Measurements from ENCODE around the gene SMYD3. TPM values are rescaled to one million over a fixed set of nuclear protein-coding genes. Genes with fewer than 3 reads are reported as not detected.

The SMYD3 gene
- total RNA-seq, 1 donor from 2014 or later = 80.8 TPM

GRCh38 chr1:246309247-246309884 lies 197.7 kb downstream of the SMYD3 start:
- no peaks in the 10 kb centered on the region for H3K27me3 ChIP-seq (ENCODE audit: insufficient read depth, low read length)
- H4K20me1 ChIP-seq (ENCODE audit: insufficient read depth, low read length) = no peaks in the 10 kb centered on the region
- Mint-ChIP-seq H3K27me3 (ENCODE audit: low read depth, unreplicated experiment) (no peaks in the 10 kb centered on the region), H3K4me1 (ENCODE audit: low read depth, unreplicated experiment) (peaks cover 9% of the 10 kb centered on the region), H3K27ac (ENCODE audit: unreplicated experiment) (no peak overlapping the region), H3K36me3 (ENCODE audit: low read depth, unreplicated experiment) (peaks cover 8% of the 10 kb centered on the region), H3K4me3 (ENCODE audit: unreplicated experiment) (no peak overlapping the region), H3K9me3 (ENCODE audit: unreplicated experiment) (no peaks in the 10 kb centered on the region)
- no peak for DNase-seq (ENCODE audit: low read depth)
- no peak overlapping the region for H3K4me2 ChIP-seq (ENCODE audit: low read length)
- no peak for FAIRE-seq
- no peak overlapping the region for H3K27ac ChIP-seq (ENCODE audit: low read depth, low read length)
- TF ChIP-seq EZH2 (IDR thresholded peaks at IDR 0.05; ENCODE audit: insufficient read depth, low read length) = no peak
- no peak for TF ChIP-seq CTCF (IDR thresholded peaks at IDR 0.05; ENCODE audit: insufficient read depth, low read depth, low read length)
- no peak overlapping the region for H3K4me3 ChIP-seq (ENCODE audit: insufficient read depth, low read depth, low read length)
- H3K36me3 ChIP-seq (ENCODE audit: insufficient read depth, low read length) = no peaks in the 10 kb centered on the region
- H3K79me2 ChIP-seq (ENCODE audit: insufficient read depth, low read length) = no peaks in the 10 kb centered on the region
- H3K9ac ChIP-seq (ENCODE audit: low read length) = no peak overlapping the region
- H3K9me3 ChIP-seq (ENCODE audit: insufficient read depth, low read depth, low read length) = no peaks in the 10 kb centered on the region
- no peaks in the 10 kb centered on the region for H3K4me1 ChIP-seq (ENCODE audit: insufficient read depth, low read length)
- H2AFZ ChIP-seq (ENCODE audit: low read depth, low read length) = no peak overlapping the region

- Mint-ChIP-seq H3K27me3 (ENCODE audit: low read depth, unreplicated experiment) (no peaks in the 10 kb centered on the region), H3K36me3 (ENCODE audit: low read depth, unreplicated experiment) (peaks cover 8% of the 10 kb centered on the region), H3K27ac (ENCODE audit: unreplicated experiment) (no peak overlapping the region), H3K9me3 (ENCODE audit: unreplicated experiment) (no peaks in the 10 kb centered on the region), H3K4me1 (ENCODE audit: low read depth, unreplicated experiment) (peaks cover 9% of the 10 kb centered on the region), H3K4me3 (ENCODE audit: unreplicated experiment) (no peak overlapping the region)
- H3K4me1 ChIP-seq (ENCODE audit: insufficient read depth, low read length) = no peaks in the 10 kb centered on the region
- no peak for TF ChIP-seq CTCF (IDR thresholded peaks at IDR 0.05; ENCODE audit: insufficient read depth, low read depth, low read length)
- no peak for TF ChIP-seq EZH2 (IDR thresholded peaks at IDR 0.05; ENCODE audit: insufficient read depth, low read length)
- H3K36me3 ChIP-seq (ENCODE audit: insufficient read depth, low read length) = no peaks in the 10 kb centered on the region
- H3K4me2 ChIP-seq (ENCODE audit: low read length) = no peak overlapping the region
- no peak overlapping the region for H3K9ac ChIP-seq (ENCODE audit: low read length)
- no peaks in the 10 kb centered on the region for H3K79me2 ChIP-seq (ENCODE audit: insufficient read depth, low read length)
- FAIRE-seq (no peak), DNase-seq (ENCODE audit: low read depth) (no peak)
- H3K27me3 ChIP-seq (ENCODE audit: insufficient read depth, low read length) = no peaks in the 10 kb centered on the region
- no peak overlapping the region for H2AFZ ChIP-seq (ENCODE audit: low read depth, low read length)
- H3K27ac ChIP-seq (ENCODE audit: low read depth, low read length) = no peak overlapping the region
- H4K20me1 ChIP-seq (ENCODE audit: insufficient read depth, low read length) = no peaks in the 10 kb centered on the region
- no peaks in the 10 kb centered on the region for H3K9me3 ChIP-seq (ENCODE audit: insufficient read depth, low read depth, low read length)
- H3K4me3 ChIP-seq (ENCODE audit: insufficient read depth, low read depth, low read length) = no peak overlapping the region
Observed at GRCh38 chr1:246308533-246309075, 198.5 kb downstream of the SMYD3 start.

- H3K36me3 Mint-ChIP-seq (ENCODE audit: low read depth, unreplicated experiment) = peaks cover 6% of the 10 kb centered on the region
Observed at GRCh38 chr1:246306415-246307037, 200.6 kb downstream of the SMYD3 start.

More at GRCh38 chr1:246306415-246307037, 200.6 kb downstream of the SMYD3 start:
- Histone ChIP-seq H3K9ac (ENCODE audit: low read length) (no peak overlapping the region), H3K4me1 (ENCODE audit: insufficient read depth, low read length) (peaks cover 6% of the 10 kb centered on the region), H2AFZ (ENCODE audit: low read depth, low read length) (no peak overlapping the region), H3K4me2 (ENCODE audit: low read length) (no peak overlapping the region), H3K36me3 (ENCODE audit: insufficient read depth, low read length) (no peaks in the 10 kb centered on the region), H3K79me2 (ENCODE audit: insufficient read depth, low read length) (no peaks in the 10 kb centered on the region), H3K27ac (ENCODE audit: low read depth, low read length) (no peak overlapping the region), H3K9me3 (ENCODE audit: insufficient read depth, low read depth, low read length) (no peaks in the 10 kb centered on the region), H3K27me3 (ENCODE audit: insufficient read depth, low read length) (no peaks in the 10 kb centered on the region), H3K4me3 (ENCODE audit: insufficient read depth, low read depth, low read length) (no peak overlapping the region), H4K20me1 (ENCODE audit: insufficient read depth, low read length) (no peaks in the 10 kb centered on the region)
- TF ChIP-seq EZH2 (IDR thresholded peaks at IDR 0.05; ENCODE audit: insufficient read depth, low read length) = no peak
- TF ChIP-seq CTCF (IDR thresholded peaks at IDR 0.05; ENCODE audit: insufficient read depth, low read depth, low read length) = no peak
- no peak for FAIRE-seq
- no peak overlapping the region for H3K4me3 Mint-ChIP-seq (ENCODE audit: unreplicated experiment)
- no peaks in the 10 kb centered on the region for H3K9me3 Mint-ChIP-seq (ENCODE audit: unreplicated experiment)
- H3K4me1 Mint-ChIP-seq (ENCODE audit: low read depth, unreplicated experiment) = peaks cover 23% of the 10 kb centered on the region
- H3K27me3 Mint-ChIP-seq (ENCODE audit: low read depth, unreplicated experiment) = no peaks in the 10 kb centered on the region
- DNase-seq (ENCODE audit: low read depth) = no peak
- peak overlapping the region; percentile 17 for H3K27ac Mint-ChIP-seq (ENCODE audit: unreplicated experiment)

Data from astrocyte (in vitro differentiated cells and primary cell).